NCI-H524 treated with DMSO at 0.1 percent for 48 hours (cell line): ENCODE results near the gene DCLK2.

ENCODE experiments used
- DNase-seq: peaks from one replicate; lab custom pipeline; 2025; lab: John Stamatoyannopoulos, UW

DCLK2 gene

DNA sequence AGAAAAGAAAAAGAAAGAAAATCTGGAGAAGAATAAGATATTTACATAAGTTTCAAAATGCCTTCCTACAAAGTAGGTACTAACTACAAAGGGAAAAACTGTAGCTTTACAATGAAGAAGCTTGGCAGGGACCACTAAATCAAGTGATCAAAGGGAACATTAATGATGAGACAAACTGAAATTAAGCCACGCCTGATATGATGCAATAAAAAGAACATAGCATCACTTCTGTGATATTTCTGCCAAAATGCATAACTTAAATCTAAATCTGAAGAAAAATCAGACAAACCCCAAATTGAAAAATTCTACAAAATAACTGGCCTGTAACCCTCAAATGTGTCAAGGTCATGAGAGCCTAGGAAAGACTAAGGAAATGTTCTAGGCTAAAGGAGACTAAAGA, 8.9 kb upstream of the DCLK2 start:
- no peak for DNase-seq

DNA sequence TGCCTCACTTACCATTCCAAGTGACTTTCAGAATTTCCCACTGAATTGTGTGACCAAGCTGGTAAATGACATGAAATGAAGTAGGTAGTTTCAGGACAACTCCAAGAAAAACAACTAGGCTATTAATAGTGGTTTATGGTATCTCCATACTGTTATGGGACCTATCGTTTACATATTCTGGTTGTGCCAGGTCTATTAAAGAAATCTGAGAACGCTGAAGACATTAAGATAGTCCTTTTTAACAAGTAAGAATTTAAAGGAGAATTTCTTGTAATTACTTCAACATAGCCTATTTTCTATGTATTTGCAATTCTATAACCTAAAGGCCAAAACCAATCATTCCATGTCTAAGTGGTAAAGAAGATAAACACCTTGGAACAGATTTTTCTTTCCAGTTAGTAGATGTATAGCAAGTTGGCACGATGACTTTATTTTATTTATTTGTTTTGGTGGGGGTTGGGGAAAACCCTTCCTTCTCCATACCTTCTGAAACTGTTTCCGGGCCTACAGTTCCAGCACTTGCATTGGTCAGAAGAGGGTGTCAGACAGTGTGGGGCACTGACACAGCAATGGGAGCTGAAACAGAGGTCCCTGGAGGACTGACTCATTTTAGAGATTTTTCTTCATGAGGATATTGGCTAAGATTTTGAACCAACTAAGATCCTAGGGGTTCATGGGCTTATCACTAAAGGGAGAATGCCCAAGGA, 7.6 kb upstream of the DCLK2 start:
- no peak for DNase-seq

DNA sequence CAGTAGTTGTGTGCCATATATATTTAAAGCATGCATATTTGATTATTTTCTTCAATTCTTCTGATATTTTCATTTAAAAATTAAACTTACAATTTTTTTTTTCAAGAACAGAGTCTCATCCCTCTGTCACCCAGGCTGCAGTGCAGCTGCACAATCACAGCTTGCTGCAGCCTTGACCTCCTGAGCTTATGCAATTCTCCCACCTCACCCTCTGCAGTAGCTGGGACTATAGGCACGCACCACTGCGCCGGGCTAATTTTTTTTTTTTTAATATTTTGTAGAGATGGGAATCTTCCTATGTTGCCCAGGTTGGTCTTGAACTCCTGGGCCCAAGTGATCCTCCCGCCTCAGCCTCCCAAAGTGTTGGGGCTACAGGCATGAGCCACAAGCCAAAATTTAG, 5.8 kb upstream of the DCLK2 start:
- DNase-seq, result no peak

GRCh38 chr4:150072906-150073714, 5.1 kb upstream of the DCLK2 start:
- no peak for DNase-seq

DNA sequence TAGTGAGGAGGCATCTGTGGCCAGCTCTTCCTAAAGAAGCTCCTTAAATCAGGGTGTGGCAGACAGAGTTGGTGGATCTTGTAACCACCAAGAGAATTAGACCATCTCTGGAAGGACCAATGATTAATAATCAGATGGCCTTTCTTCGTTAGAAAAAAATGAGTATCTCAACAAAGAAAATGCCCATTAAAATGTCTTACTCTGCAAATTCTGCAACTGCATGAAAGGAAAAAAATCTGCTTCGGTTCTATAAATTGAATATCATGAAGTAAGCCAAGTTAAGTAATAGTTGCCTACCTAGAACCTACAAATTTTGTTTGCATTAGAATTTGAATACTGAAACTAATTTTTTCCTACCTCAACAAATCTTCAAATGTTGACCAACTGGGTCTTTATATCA, 4.2 kb upstream of the DCLK2 start:
- DNase-seq, result no peak

DNA sequence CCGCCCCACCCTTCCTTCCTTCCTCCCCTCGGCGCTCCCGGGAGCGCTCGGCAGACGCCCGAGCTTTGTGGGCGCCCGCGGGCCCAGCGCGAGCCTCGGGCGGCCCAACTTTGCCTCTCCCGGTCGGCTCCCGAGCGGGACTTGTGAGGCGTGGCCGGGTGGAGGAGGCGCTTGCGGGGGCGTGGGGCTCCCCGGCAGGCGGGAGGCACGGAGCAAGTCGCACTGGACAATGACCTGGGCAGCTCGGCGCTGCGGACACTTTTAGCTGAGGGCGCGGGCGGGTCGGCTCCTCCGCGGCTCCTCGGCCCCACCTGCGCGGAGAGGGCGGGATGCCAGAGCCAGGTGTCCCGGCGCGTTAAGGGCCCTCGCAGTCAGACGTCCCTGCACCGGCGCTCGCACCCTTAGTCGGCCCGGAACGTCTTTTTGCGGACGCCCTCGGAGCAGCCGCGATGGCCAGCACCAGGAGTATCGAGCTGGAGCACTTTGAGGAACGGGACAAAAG, 385 bp downstream of the DCLK2 start:
- no peak for DNase-seq

GRCh38 chr4:150079081-150079581, 886 bp downstream of the DCLK2 start:
- no peak for DNase-seq

GRCh38 chr4:150080337-150080736, 2.1 kb downstream of the DCLK2 start:
- no peak for DNase-seq

- no peak for DNase-seq
Observed at GRCh38 chr4:150080875-150081274, 2.6 kb downstream of the DCLK2 start.

DNA sequence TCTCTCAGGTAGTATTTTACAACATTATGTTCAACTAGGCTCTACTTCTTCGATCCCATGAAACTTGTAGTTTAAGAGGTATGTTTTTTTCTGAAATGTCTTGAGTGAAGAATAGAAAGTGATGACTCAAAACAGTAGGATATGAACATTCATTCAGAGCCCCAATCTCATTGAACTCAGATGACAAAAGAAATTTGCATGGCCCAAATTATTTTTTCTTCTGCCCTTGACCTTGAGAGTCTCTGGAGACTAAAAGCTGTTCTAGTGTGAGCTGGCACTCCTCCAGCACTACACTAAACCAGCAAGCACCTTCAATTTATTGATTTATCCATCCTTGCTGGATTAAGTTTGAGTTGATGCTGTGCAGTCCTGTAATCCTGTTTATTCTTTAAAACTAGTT, 4.0 kb downstream of the DCLK2 start:
- no peak for DNase-seq

- no peak for DNase-seq
Observed at GRCh38 chr4:150087006-150087405, 8.8 kb downstream of the DCLK2 start.

DNA sequence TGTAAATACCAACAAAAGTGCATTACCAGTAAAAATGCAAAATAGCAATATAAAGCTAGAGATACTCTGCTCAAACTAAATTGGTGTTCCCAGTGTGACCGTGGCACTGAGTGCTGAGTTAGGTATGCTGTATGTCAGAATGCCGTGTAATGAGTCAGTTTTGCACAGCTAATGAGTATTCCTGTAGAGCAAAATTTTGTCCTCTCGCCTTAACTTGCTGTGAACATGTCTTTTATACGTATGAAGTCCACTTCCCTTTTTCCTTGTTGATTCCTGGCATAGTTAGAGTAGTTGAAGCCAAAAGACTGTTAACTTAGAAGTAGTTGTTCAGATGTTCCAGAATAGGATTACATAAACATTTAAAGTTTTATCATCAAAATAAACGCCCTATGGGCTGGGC, 11.5 kb downstream of the DCLK2 start:
- no peak for DNase-seq

- no peak for DNase-seq
Observed at GRCh38 chr4:150090836-150091235, 12.6 kb downstream of the DCLK2 start.

DNA sequence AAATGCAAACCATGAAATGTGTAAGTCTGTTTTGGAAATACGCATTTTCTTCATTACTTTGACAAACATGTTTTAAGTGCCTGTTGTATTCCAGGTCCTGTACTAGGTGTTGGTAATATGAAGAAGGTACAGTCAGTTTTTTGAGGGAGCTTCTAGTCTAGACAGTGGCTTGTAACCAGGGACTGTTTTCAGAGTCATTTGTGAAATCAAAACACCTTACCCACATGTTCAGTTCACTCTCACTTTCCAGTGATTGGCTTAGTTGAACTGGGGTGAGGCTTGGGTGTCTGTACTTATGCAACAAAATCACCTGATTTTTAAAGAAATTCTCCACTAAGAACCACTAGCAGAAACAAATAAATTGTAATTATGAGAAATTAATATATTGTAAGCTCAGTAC, 16.4 kb downstream of the DCLK2 start:
- DNase-seq, result no peak

DNA sequence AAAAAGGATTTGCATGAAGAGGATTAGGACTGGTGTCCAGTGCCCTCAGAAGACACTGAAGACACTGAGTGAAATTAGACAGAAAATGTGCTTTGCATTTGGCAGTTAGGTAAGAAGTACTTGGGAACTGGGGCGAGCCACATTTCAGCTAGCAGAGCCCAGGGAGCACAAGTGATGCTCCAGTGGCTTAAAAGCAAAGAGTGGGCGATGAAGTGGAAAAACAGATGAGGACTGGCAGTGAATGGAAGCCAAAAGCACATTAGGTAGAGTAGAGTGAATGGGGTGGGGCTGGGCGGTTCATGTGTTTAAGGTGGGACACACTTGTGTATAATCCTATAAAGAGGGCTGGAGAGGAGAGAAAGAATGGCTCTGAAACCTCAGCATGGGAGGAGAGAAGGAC, 18.4 kb downstream of the DCLK2 start:
- DNase-seq, result peak; percentile 38

- DNase-seq, result no peak
Observed at GRCh38 chr4:150098214-150098613, 20.0 kb downstream of the DCLK2 start.

- no peak for DNase-seq
Observed at GRCh38 chr4:150104404-150105027, 26.3 kb downstream of the DCLK2 start.

DNA sequence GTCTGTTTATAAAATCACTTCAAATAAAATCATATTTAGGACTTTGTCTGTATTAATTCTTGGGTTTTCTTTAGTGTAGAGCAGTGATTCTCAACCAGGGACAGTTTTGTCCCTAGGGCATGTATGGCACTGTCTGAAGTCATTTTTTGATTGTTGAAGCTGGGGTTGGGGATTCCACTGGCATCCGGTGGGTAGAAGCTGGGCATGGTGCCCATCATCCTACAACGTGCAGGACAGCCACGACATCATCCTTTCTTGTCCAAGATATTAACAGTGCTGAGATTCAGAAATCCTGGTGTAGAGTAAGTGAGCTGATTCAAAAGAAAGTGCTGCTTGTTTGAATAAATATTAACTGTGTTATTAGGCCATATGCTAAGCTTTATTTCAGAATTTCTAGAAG, 28.6 kb downstream of the DCLK2 start:
- DNase-seq, result no peak

DNA sequence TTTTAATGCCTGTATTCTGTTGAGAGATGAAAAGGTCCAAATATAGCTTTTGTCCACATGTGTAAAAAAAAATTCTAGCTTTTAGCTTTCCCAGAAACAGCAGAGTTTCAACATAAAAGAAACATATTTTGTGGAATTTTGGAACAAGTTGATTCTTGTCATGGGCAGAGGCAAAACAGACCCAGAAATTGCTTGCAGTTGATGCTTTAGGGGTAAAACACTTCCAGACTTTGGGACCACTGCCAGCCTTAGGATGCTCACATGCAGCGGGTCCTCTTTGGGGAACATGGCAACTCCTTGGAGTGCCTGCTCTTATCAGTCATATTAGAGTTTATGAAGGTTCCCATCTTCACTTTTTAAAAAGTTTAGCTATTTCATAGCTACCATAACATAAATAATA, 30.4 kb downstream of the DCLK2 start:
- no peak for DNase-seq

DNA sequence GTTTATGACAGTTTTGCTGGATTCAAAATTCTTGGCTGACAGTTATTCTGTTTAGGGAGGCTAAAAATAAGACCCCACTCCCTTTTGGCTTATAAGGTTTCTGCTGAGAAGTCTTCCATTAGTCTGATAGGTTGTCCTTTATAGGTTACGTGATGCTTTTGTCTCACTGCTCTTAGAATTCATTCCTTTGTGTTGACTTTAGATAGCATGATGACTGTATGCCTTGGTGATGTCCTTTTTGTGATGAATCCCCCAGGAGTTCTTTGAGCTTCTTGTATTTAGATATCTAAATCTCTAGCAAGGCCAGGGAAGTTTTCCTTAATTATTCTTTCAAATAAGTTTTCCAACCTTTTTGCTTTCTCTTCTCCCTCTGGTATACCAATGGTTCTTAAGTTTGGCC, 36.4 kb downstream of the DCLK2 start:
- no peak for DNase-seq

DNA sequence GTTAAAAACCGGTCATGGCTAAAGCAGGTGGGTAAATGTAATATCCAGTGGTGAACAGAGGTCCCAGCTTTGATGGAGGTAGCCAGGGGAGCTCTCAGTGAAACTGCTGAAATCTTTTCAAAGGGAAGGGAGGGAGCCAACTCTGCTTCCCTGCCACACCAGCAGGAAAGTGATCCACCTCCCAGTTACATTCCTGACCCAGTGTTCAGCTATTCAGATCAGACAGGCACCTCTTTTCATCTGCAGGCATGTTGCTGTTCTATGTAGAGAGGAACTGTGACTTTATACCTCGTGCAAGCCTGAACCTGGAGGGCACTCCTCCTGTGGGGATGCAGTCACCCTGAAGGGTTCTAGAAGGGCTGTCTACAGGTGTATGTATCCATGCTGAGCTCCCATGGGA, 37.6 kb downstream of the DCLK2 start:
- DNase-seq, result no peak

DNA sequence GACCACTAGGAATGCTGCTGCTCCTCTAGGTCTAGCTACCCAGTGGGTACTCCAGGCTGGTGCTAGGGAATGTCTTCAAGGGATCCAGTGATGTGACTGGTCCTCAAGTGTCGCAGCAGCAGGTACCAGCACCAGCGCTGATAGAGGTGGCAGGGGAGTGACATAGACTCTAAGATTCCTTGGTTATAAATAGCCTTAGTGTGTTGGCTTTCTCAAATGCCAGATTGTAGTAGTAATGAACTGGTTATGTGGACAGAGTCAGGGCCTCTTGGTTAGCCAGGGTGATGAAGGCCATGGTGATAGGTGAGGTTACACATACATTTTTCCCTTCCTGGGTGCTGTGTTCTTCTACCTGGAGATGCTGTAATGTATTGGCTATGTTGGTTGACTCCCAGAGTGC, 38.3 kb downstream of the DCLK2 start:
- DNase-seq, result no peak

- DNase-seq, result no peak
Observed at GRCh38 chr4:150117094-150117493, 38.8 kb downstream of the DCLK2 start.
